IMR-90 (cell line): Measurements from ENCODE around the gene COL5A1.
A peak's percentile ranks its signal among the peaks of the same experiment; 100 is the strongest.

Experiments
- CTCF ChIP-seq: conservative IDR thresholded peaks from 2 replicates; pipeline ENCODE4 v1.5.1; 2012; ENCODE audit warnings: mild to moderate bottlenecking, low read depth, low read length, improper control_type of control experiment
- NFE2L2 ChIP-seq: fragments of 150-350 bp; IDR thresholded peaks from 2 replicates; pipeline ENCODE4 v1.6.1; 2016; ENCODE audit warnings: low read depth, mild to moderate bottlenecking, low read length
- POLR2A ChIP-seq: IDR thresholded peaks from 2 replicates; pipeline ENCODE4 v1.6.1; 2012; ENCODE audit warnings: mild to moderate bottlenecking, low read depth, low read length
- SMC3 ChIP-seq: fragments of 150-350 bp; IDR thresholded peaks from 2 replicates; pipeline ENCODE4 v1.6.1; 2016; ENCODE audit warnings: low read depth, mild to moderate bottlenecking, antibody characterized with exemption, low read length, moderate library complexity
- USF2 ChIP-seq: fragments of 150-350 bp; IDR thresholded peaks from 2 replicates; pipeline ENCODE4 v1.6.1; 2017; ENCODE audit warnings: mild to moderate bottlenecking, antibody characterized with exemption, low read length, low read depth

DNA sequence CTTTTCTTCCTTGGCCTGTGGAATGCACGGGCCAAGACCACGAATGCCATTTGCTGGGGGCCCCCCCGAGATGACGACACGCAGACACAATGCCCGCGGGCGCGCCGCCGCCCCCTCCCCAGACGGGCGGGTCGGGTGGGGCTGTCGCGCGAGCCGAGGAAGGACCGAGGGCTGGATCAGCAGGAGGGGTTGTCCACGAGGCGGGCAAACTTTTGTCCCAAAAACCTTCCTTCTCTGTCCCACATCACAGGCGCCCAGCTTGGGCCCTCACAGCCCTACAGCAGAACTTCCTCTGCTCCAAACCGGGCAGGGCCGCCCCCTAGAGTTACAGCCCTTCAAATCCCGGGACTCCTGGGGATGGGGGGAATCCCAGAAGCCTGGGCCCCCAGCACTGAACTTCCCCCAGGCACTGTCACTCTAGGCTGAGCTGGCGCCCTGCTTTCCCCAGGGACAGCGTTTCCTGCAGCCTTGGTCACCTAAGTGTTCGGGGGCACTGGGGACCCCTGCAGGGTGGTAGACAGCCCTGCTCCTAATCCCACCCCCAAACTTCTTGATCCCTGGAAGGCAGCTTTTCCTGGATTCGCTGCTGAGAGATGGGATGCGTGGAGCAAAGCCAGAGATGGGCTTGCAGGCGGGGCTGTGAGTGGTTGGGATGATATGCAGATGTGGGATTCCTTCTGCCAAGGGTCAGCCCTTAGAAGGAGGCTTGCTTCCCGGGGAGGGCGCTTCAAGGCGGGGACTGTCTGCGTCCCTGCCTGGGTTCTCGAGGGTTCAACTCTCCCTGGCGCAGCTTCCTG lies 980 bp downstream of the COL5A1 start:
- TF ChIP-seq CTCF (peak; percentile 55), SMC3 (peak; percentile 47), USF2 (no peak), NFE2L2 (no peak), POLR2A (peak; percentile 69)
